GM18868 (cell line): Measurements from ENCODE around the gene SH2D2A.

Source experiments
- ATAC-seq: cut with Tn5 transposase; IDR thresholded peaks from one replicate; pipeline ENCODE4 v1.9.1; 2021; ENCODE audit warnings: mild to moderate bottlenecking, moderate library complexity; ENCODE audit not compliant: unreplicated experiment

The SH2D2A gene

GRCh38 chr1:156848461-156849150 is 32.0 kb upstream of the SH2D2A start:
- no peak for ATAC-seq

GRCh38 chr1:156847591-156848460 is 31.2 kb upstream of the SH2D2A start:
- no peak for ATAC-seq

DNA sequence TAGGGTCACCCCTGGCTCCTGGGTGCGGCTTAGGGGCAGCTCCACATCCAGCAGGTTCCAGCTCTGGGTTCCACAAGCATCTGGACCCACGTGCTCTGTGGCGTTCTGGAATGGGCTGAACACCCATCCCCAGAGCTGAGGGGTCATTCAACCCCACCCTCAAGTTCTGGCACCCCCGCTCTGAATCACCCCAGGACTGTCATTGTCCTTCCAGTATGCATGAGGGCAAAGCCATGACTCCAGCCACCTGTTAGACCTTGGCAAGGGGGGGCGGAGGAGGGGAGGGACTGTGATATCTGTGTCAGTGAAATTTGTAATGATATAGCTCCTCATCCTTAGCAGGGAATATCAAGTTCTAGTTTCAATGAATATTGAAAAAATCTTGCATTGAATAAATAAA is 30.0 kb upstream of the SH2D2A start:
- no peak for ATAC-seq

- ATAC-seq = no peak
Measured at GRCh38 chr1:156845953-156846545, 29.4 kb upstream of the SH2D2A start.

GRCh38 chr1:156845055-156845952 is 28.7 kb upstream of the SH2D2A start:
- ATAC-seq = no peak

DNA sequence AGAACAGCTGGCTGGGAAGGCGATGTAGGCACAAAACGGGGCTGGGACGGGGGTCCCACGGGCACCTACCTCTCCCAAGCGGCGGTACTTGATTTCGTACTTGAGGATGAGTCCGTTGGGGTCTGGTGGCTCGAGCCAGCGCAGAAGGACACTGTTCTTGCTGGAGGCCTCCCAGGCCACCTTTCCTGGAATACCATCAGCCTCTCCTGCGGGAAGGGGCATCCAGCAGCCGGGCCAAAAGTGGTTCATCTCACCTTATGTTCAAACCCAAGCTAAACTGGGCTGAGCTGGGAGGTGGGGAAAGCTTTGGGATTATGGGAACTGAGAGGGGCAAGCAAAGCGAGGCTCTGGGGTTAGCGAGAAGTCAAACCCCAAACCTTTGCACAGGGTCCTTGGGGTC is 28.0 kb upstream of the SH2D2A start:
- ATAC-seq = no peak

GRCh38 chr1:156844102-156844501 is 27.5 kb upstream of the SH2D2A start:
- no peak for ATAC-seq

GRCh38 chr1:156842618-156843300 is 26.1 kb upstream of the SH2D2A start:
- no peak for ATAC-seq

DNA sequence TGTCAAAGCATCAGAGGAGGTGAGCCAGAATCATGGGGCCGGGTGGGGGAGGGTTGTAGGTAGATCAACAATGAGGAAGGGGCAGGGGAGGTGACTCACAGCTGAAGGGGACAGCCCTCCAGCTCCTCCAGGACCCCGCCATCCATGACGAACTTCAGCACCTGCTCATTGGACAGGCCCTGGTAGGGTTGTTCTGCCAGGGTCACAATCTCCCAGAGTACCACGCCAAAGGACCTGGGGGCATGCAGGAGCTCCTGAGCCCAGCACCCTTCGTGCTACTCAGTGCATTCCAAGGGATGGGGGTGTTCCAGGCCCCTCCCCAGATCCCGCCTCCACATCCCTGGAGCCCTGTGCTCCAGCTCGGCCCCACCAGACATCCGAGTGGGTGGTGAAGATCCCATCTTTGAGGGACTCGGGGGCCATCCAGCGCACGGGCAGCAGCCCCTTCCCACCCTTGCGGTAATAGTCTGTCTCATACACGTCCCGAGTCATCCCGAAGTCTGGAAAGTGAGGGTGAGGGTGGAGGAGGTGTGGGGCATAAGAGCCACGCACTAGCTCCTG is 24.7 kb upstream of the SH2D2A start:
- ATAC-seq = no peak

DNA sequence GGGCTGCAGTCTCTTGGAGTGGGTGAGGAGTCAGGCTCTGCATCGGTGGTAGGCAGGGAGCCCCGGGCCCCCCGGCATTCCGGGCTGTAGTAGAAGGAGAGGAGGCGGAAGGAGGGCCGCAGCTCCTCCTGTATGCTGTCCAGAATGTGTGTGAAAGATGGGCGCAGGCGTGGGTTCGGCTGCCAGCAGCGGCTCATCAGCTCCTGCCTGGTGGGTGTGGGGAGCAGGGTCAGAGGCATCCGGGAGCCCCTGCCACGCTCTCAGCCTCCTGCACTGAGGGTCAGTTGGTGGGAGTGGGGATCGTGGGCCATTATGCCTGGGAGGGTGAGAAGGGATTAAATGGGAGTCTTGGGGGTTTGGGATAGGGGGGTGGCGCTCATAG is 24.2 kb upstream of the SH2D2A start:
- no peak for ATAC-seq

- ATAC-seq = no peak
Measured at GRCh38 chr1:156840186-156840897, 23.7 kb upstream of the SH2D2A start.

GRCh38 chr1:156839426-156840109 is 22.9 kb upstream of the SH2D2A start:
- no peak for ATAC-seq

- ATAC-seq = no peak
Measured at GRCh38 chr1:156838972-156839371, 22.3 kb upstream of the SH2D2A start.

GRCh38 chr1:156836892-156837291 is 20.2 kb upstream of the SH2D2A start:
- no peak for ATAC-seq

DNA sequence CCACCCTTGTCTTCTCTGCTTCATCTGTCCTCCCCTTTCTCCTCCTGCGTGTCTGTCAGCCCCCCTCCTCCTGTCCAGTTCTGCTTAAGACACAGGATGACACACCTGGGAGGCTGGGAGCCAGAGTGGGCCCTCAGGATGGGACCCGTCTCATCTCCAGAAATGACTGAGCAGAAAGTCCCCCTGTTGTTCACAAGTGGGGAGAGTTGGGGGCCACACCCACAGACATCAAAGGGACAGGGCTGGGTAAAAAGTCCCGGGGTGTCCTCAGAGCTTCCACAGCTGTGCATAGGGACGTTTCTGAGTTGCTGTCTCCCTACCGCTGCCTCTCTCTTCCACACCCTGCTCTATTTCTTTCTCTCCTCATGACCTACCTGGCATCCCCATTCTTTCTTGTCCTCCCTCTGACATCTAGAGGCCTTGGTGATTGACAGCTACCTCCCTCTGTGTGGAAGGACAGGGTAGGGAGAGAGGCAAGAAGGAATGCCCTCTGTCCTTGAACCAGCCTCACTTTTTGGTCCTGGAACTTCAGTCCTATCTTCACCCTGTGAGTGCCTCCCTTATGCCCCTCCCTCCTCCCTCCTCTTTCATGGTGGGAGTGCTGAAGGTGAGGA is 19.5 kb upstream of the SH2D2A start:
- peak; percentile 78 for ATAC-seq

DNA sequence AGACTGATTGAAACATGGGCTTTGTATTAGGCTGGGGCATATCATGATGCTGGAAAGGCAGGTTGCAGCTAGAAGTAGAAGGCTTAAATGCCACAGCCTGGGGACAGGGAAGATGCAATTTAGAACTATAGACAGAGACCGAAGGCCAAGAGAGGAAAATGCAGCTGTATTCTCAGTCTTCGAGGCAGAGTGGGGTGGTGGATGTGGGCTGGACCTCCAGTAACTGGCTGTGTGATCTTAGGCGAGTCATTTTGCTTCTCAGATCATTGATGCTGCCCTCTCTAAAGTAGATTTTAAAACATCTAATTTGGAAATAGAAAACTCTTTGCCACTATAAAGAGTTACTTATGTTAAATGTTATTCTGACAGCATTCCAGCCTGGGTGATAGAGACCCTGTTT is 17.7 kb upstream of the SH2D2A start:
- no peak for ATAC-seq

DNA sequence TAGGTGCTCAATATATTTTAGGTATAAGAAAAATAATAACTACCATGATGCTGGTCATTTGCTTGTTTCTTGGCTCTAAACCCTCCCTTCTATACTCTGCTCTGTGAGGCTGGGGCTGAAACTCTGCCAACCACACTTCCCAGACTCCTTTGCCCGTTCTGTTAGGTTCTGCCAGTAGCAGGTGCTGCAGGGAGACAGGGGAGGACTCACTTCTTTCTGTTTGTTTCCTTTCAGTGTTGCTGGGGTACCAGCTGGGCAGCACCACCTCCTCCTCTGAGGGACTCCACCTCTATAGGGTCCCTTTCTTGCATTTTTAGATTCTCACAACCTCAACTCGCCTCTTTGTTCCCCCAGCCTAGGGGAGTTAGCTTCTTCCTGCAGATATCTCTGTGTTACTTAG is 17.0 kb upstream of the SH2D2A start:
- no peak for ATAC-seq

GRCh38 chr1:156832434-156832833 is 15.8 kb upstream of the SH2D2A start:
- no peak for ATAC-seq
